Right lobe of liver (tissue), 6 donors: ENCODE data around the gene KRTAP2-4. TPM values are rescaled to one million over a fixed set of nuclear protein-coding genes. Genes with fewer than 3 reads are reported as not detected.
"Not testable (repeated sequence)": the region's sequence is repeated elsewhere in the genome, so short reads cannot be mapped to it uniquely, and the experiment has no call there.

Source experiments
- ATAC-seq, 4 donors: fragments of 200-7000 bp; cut with Tn5 transposase; one replicate each; pipeline ENCODE4 v1.9.1; 2020; ENCODE audit warnings: mild to moderate bottlenecking in 4 of 4, moderate library complexity in 4 of 4
- DNase-seq, 3 donors: peaks; one replicate each; pipeline ENCODE4 v3.0.0-alpha.2; 2020
- H3K27ac ChIP-seq, 3 donors: fragments of 200-600 bp; one replicate each; pipeline ENCODE4 v1.8.0; 2022
- H3K27me3 ChIP-seq, 2 donors: fragments of 200-600 bp; one replicate each; pipeline ENCODE4 v1.8.0; 2022
- H3K36me3 ChIP-seq, 4 donors: fragments of 200-600 bp; sonication (generic) in 1 of 4; one replicate each; pipeline versions ENCODE4 v1.5.1 to v1.8.0; 2017 to 2022; ENCODE audit warnings: control low read depth in 1 of 4
- H3K4me1 ChIP-seq, 4 donors: fragments of 200-600 bp; sonication (generic) in 1 of 4; one replicate each; pipeline versions ENCODE4 v1.5.1 to v1.8.0; 2017 to 2022; ENCODE audit warnings: control low read depth in 1 of 4
- H3K4me3 ChIP-seq, 3 donors: fragments of 200-600 bp; one replicate each; pipeline ENCODE4 v1.8.0; 2022
- H3K9me3 ChIP-seq, 4 donors: fragments of 200-600 bp; sonication (generic) in 1 of 4; one replicate each; pipeline versions ENCODE4 v1.5.1 to v1.8.0; 2017 to 2022; ENCODE audit warnings: control low read depth in 1 of 4
- POLR2A ChIP-seq: fragments of 450-650 bp; IDR thresholded peaks from one replicate; pipeline ENCODE4 v1.6.1; 2017; ENCODE audit warnings: antibody characterized with exemption, mild to moderate bottlenecking
- WGBS: methylation state at CpG from one replicate; pipeline ENCODE4 v1.1.6; 2018; ENCODE audit warnings: low coverage, low lambda C conversion rate; ENCODE audit not compliant: insufficient coverage; ENCODE audit errors: missing lambda C conversion rate; 5-methylcytosine and 5-hydroxymethylcytosine counted together
- intact Hi-C, 2 donors: fragments of 100-400 bp; cut with DNase I; formaldehyde crosslinking; loops; one replicate each; pipeline versions ENCODE4 v1.11.2 to v1.14.1; 2022
- total RNA-seq, 6 experiments: library from RNA; depleted of rRNA in 2 of 6; stranded (reverse); fragments of >200 nt in 2 of 6; fragmentation: NEBNext Ultra II Directional in 3 of 6; extraction: Animal tissue kit (Norgen Biotek cat#: 25700) in 3 of 6; gene quantifications; one replicate each; pipeline versions ENCODE4 v1.1.0 to v1.2.4, GENCODE V29; 2016 to 2023
- TF ChIP-seq, protein P1 (sequence below), 4 donors: fragments of 200-600 bp in 3 of 4; fragments of 450-650 bp in 1 of 4; IDR thresholded peaks; one replicate each; pipeline versions ENCODE4 v1.5.1 to v1.8.0; 2016 to 2022; ENCODE audit warnings: antibody characterized with exemption in 4 of 4, mild to moderate bottlenecking in 2 of 4
- donor health status: DM: no; HTN: yes; CAD: no.
- donor health status: DM: no; HTN: no; CAD: no.
- donor health status: DM: no; HTN: no; CAD: no.
- donor health status: DM: no; HTN: yes; CAD: no.
- donor health status: DM: no; HTN: yes; CAD: no.

The KRTAP2-4 gene
- total RNA-seq, 6 experiments from 2014 or later: not detected

DNA sequence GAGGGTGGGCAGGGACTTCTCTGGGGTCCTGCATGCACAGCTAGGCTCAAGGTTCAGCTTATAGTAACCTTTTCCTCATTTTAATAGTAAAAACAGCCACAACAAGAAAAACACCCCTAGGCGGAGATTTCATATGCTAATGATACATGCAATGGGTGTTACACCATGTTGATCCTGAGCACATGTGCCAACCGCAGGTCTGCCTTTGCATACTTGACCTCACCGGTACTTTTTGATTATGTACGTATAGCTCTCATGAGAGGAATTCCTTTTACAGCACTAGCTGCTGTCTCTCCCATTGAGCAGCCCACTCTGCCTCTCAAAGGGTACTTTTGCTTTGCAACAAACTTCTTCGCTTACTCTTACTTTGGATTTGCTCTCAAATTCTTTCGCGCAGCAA lies 30.4 kb upstream of the KRTAP2-4 start:
- WGBS: 78% methylated on average over 6 of the region's 7 CpGs
- Histone ChIP-seq H3K36me3 (no peaks in the 10 kb centered on the region), H3K27ac (no peak overlapping the region), H3K4me1 (no peaks in the 10 kb centered on the region), H3K4me3 (no peak overlapping the region), H3K9me3 (no peaks in the 10 kb centered on the region), H3K27me3 (no peaks in the 10 kb centered on the region)
- DNase-seq (no peak), ATAC-seq (no peak)
- TF ChIP-seq POLR2A: no peak
- TF ChIP-seq, protein P1, sequence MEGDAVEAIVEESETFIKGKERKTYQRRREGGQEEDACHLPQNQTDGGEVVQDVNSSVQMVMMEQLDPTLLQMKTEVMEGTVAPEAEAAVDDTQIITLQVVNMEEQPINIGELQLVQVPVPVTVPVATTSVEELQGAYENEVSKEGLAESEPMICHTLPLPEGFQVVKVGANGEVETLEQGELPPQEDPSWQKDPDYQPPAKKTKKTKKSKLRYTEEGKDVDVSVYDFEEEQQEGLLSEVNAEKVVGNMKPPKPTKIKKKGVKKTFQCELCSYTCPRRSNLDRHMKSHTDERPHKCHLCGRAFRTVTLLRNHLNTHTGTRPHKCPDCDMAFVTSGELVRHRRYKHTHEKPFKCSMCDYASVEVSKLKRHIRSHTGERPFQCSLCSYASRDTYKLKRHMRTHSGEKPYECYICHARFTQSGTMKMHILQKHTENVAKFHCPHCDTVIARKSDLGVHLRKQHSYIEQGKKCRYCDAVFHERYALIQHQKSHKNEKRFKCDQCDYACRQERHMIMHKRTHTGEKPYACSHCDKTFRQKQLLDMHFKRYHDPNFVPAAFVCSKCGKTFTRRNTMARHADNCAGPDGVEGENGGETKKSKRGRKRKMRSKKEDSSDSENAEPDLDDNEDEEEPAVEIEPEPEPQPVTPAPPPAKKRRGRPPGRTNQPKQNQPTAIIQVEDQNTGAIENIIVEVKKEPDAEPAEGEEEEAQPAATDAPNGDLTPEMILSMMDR (IDR thresholded peaks at IDR 0.05): no peak
- intact Hi-C loops: no loop called here

DNA sequence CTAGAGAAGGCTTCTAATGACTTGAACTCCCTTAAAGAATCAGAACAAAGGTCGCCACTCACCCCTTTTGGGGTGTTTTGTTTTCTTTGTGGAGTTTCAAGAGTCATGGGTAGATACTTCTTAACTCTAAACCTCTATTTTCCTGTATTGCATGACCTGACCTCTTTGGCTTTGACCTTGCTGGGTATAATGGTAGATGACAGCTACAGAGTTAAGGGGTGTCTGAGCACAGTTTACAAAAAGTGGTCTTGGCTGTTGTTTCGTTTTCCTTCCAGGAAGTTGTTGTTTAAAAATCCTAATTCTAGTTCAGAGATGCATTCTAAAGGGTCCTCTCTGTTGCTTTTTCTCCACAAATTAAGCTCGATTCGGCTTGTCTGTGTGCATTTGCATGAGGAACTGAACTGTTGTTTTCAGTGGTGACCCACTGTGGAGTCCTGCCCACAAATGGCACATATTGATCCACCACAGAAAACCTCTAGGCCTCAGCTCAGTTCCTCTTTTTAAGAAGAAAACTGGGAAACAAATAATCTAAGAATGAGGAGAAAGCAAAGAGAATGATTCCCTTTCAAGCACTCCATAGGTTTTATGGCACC lies 23.2 kb upstream of the KRTAP2-4 start:
- H3K9me3 ChIP-seq, H3K36me3 ChIP-seq, intact Hi-C loops, ATAC-seq, H3K4me1 ChIP-seq, H3K27me3 ChIP-seq, H3K27ac ChIP-seq, DNase-seq, H3K4me3 ChIP-seq: not testable (repeated sequence)
- WGBS: 38% methylated on average over 4 of the region's 4 CpGs

DNA sequence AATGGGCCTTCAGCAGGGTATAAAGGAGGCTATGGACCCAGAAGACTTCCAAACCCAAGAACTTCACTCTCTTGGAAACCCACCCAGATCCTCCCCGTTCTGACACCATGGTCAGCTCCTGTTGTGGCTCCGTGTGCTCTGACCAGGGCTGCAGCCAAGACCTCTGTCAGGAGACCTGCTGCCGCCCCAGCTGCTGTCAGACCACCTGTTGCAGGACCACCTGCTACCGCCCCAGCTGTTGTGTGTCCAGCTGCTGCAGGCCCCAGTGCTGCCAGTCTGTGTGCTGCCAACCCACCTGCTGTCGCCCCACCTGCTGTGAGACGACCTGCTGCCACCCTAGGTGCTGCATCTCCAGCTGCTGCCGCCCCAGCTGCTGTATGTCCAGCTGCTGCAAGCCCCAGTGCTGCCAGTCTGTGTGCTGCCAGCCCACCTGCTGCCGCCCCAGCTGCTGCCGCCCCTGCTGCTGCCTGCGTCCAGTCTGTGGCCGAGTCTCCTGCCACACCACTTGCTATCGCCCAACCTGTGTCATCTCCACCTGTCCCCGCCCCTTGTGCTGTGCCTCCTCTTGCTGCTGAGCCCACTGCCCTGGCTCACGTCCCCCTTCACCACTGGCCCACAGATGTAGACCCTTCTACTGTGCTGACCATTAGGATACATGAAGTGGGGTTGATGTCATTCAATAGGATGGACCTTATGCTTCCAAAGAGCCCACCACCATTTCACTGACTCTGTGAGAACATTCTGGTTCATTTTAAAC lies 18.6 kb upstream of the KRTAP2-4 start, which contains the start of gene KRTAP4-7:
TSS of gene KRTAP4-7 (plus strand) at position 51 of the 757 bp plus-strand sequence. CDS start at position 108, 57 bp downstream.
- H3K4me3 ChIP-seq, H3K27me3 ChIP-seq, H3K4me1 ChIP-seq, DNase-seq, H3K36me3 ChIP-seq, H3K27ac ChIP-seq, intact Hi-C loops, H3K9me3 ChIP-seq, ATAC-seq: not testable (repeated sequence)
- WGBS: 60% methylated on average over 1 of the region's 14 CpGs

DNA sequence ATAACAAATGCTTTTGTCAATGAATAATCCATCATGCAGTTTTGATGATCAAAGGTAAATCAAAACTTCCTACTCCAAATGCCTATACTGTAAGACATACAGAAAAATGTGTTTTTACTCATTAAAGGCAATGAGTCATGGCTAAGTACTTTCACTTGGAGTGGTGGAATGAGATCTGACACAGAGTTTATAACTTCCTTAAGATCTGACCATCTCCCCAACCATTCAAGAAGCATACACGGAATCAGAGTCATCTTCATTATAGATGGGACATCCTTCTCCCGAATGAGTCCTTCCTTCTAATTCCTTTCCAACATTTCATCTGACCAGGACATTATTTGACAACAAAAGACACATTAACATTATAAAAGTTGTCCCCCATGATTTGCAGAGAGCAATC lies 17.7 kb upstream of the KRTAP2-4 start:
- H3K27me3 ChIP-seq, H3K27ac ChIP-seq, ATAC-seq, H3K4me1 ChIP-seq, H3K9me3 ChIP-seq, DNase-seq, intact Hi-C loops, H3K36me3 ChIP-seq, H3K4me3 ChIP-seq: not testable (repeated sequence)
- 48% methylated on average over 2 of the region's 2 CpGs for WGBS

DNA sequence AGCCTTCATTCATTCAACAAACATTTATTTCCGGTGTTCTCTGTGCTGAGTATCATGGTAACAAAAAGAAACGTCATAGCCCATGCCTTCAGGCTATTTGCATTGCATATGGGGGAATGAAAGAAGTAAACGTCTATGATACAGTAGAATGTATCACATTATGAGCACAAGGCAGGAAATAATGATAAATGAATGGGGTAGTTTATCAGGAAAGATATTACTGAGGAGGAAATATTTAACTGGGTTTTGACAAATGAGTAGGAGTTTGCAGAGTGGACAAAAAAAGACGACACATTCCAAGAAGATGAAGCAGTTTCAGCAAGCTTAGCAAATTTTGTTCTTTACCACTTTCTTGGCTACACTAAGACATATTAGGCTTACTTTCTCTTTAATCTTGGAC lies 16.9 kb upstream of the KRTAP2-4 start:
- intact Hi-C loops: no loop called here
- 21% methylated on average over 4 of the region's 4 CpGs for WGBS
- TF ChIP-seq, protein P1 (IDR thresholded peaks at IDR 0.05): no peak
- TF ChIP-seq POLR2A: no peak
- H3K36me3 ChIP-seq: no peaks in the 10 kb centered on the region
- no peaks in the 10 kb centered on the region for H3K4me1 ChIP-seq
- no peak overlapping the region for H3K4me3 ChIP-seq
- DNase-seq (no peak), ATAC-seq (no peak)
- H3K9me3 ChIP-seq: no peaks in the 10 kb centered on the region
- H3K27ac ChIP-seq: no peak overlapping the region
- H3K27me3 ChIP-seq: no peaks in the 10 kb centered on the region

DNA sequence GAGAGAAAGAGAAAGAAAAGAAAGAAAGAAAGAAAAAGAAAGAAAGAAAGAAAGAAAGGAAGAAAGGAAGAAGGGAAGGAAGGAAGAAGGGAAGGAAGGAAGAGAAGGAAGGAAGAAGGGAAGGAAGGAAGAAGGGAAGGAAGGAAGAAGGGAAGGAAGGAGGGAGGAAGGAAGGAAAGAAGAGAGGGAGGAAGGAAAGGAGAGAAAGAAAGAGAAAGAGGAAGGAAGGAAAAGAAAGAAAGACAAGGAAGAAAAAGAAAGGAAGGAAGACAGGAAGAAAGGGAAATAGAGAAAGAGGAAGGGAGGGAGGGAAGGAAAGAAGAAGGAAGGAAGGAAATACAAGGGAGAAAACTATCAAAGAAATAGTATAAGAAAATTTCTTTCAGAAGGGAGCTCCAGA lies 11.1 kb upstream of the KRTAP2-4 start:
- Histone ChIP-seq H3K27me3 (no peaks in the 10 kb centered on the region), H3K4me1 (no peaks in the 10 kb centered on the region), H3K36me3 (no peaks in the 10 kb centered on the region), H3K4me3 (no peak overlapping the region), H3K9me3 (no peaks in the 10 kb centered on the region), H3K27ac (no peak overlapping the region)
- TF ChIP-seq POLR2A: no peak
- TF ChIP-seq, protein P1 (IDR thresholded peaks at IDR 0.05): no peak
- DNase-seq (no peak), ATAC-seq (no peak)
- intact Hi-C loops: no loop called here
